NCI-H2171 (cell line): ENCODE results near the gene ARHGEF33.
"Not testable (repeated sequence)": the region's sequence is repeated elsewhere in the genome, so short reads cannot be mapped to it uniquely, and the experiment has no call there.

Experiments used
- DNase-seq: peaks from one replicate; lab custom pipeline; 2025; lab: John Stamatoyannopoulos, UW

Gene ARHGEF33

DNA sequence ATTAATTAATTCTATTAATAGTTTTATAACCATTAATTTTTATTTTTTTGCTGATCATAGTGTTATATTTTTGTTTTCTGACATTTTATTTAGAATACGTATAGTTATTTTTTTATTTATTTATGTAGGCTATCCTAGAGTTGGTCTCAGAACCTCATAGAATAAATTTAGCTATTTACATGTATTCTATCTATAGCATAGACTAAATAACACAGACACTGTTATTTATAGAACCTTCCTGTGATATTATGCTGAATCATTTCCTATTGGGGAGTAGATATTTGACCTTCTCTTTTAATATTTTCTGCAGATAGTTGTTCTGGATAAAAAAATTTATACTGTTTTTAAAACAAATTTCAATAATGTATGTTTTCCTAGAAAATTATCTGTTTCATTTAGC lies 20.2 kb downstream of the ARHGEF33 start:
- no peak for DNase-seq

DNA sequence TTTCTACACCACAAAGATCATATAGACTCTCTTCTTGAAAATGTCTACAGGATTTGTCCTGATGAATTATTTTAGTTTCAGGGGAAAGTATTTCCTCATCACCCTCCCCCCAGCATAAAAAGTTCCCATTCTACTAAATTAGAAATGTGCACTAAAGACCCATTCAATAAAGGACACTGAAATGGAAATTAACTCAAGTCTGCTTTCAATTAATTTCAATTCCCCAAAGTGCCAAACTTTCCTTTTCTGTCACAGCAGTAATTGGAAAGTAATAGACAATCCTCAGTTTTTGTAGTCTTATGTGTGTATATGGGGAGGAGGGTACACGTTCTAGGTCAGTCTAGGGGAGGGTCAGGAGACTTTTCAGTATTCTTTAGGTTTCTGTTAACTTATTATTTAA lies 21.5 kb downstream of the ARHGEF33 start:
- DNase-seq = no peak

DNA sequence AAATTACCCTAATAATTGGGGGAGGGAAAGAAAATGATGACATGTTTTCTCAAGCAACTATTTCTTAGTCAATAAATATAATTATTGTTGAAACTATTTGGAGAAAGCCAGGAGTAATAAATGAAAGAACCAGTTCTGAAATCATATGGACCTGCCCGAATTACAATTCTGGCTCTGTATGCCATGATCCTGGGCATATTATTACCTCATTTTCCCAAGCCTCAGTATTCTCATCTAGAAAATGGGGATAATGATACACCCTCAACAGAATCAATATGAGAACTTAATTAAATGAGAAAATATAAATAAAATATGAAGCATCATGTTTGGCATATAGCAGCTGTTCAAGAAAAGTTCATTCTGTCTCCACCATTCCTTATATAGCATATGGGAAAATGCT lies 22.9 kb downstream of the ARHGEF33 start:
- no peak for DNase-seq

GRCh38 chr2:38922389-38922788 lies 32.7 kb downstream of the ARHGEF33 start:
- DNase-seq = no peak

GRCh38 chr2:38922902-38923301 lies 33.2 kb downstream of the ARHGEF33 start:
- no peak for DNase-seq

GRCh38 chr2:38925982-38926381 lies 36.3 kb downstream of the ARHGEF33 start:
- no peak for DNase-seq

DNA sequence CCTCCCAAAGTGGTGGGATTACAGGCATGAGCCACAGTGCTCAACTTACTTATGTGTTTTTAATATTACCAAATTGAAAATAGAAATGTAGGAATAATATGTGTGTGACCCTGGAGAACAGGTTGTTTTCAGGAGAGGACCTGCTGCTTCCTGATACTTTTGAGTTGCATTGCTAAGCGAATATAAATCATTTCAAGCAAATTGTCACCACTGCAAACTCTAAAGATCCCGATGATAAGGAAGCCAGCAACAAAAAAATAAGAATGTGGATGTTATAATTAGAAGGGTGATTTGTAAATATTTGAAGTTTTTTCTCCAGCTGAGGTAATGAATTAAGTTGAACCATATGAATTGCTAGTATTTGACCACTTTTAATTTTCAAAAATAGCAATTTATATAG lies 40.9 kb downstream of the ARHGEF33 start:
- no peak for DNase-seq

DNA sequence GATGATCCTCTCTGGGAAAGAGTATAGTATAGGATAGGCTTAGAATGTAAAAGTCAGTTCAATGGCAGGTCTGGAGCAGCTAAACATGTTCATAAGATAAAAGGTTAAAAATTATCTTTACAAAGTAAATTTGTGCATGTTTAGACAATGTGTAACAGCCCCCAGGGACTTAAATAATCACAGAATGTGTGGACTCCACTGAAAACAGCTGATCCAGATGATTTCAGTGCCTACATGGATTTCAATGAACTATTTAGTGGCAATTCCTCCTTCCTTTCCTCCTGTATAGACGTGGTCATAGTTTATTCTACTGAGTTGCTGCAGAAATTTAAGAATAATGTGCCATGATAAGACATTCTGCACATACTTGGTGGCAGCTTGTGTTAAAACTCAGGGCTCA lies 42.9 kb downstream of the ARHGEF33 start:
- DNase-seq = no peak

GRCh38 chr2:38933653-38934052 lies 44.0 kb downstream of the ARHGEF33 start:
- peak; percentile 65 for DNase-seq

- no peak for DNase-seq
Observed at GRCh38 chr2:38934742-38935141, 45.1 kb downstream of the ARHGEF33 start.

DNA sequence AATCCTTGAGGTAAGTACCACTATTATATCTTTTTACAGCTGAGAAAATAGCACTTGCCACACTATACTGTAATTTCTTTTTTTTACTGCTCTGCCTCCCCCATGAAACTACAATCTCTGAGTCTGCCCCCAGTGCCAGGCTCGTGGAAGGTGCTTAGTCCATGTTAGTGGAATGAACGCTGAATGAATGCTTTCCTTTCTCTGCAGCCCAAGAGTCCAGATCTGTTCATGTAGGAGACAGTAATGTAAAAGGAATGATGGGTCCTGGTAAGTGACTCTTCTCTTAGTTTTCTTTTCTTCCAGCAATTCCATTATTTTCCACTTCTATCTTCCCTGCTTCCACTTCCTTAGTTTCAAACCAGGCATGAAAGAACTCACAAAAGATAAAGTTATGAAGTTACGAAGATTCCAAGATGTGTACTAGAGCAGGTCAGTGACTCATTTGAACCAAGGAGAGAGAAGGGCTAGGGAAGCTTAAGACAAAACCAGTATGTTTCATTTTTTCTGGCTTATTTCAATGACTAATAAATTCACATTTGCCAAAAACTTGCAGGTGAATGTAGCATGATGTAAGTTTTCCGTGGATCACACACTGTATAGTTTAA lies 46.0 kb downstream of the ARHGEF33 start:
- DNase-seq = no peak

DNA sequence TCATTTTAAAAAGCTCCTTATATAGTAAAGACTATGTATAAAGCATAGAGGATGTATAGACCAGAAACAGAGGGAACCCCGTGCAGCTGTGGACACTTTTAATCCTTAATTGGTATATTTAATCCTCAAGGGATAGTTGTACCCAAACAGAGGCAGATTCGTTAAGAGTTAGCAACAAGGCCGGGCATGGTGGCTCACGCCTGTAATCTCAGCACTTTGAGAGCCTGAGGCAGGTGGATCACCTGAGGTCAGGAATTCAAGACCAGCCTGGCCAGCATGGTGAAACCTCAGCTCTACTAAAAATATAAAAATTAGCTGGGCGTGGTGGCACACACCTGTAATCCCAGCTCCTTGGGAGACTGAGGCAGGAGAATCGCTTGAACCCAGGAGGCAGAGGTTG lies 46.8 kb downstream of the ARHGEF33 start:
- DNase-seq = not testable (repeated sequence)

- DNase-seq = no peak
Observed at GRCh38 chr2:38937548-38937947, 47.9 kb downstream of the ARHGEF33 start.

DNA sequence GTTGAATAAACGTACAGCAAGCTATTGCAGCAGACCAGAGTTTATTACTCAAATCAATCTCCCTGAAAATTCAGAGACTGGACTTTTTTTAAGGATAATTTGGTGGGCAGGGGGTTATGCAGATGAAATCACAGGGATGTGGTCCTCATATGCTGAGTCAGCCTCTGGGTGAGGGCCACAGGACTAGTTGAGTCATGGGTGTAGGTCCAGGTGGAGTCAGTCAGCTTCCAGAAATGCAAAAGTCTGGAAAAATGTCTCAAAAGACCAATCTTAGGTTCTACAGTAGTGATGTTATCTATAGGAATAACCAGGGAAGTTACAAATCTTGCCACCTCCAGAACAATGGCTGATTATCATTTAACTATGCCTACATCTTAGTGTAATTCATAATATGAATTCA lies 51.1 kb downstream of the ARHGEF33 start:
- DNase-seq = no peak

DNA sequence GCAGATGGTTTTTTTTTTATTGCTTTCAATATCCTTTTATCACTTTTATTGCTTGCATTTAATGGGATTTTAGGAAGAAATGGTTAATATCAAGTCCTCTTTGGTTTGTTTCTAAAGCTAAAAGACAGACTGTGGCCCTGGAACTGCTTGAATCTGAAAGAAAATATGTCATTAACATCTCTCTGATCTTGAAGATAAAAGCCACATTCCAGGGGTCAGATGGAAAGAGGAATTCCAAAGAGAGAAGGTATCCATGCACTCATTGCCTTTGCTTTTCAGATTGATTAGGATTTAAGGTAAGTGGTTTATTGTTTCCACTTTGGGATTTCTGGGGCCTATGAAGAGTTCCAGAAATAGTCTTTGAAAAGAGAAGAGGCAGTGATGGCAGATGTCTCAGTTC lies 54.1 kb downstream of the ARHGEF33 start:
- DNase-seq = no peak

- DNase-seq = no peak
Observed at GRCh38 chr2:38945372-38945771, 55.7 kb downstream of the ARHGEF33 start.

- DNase-seq = no peak
Observed at GRCh38 chr2:38945911-38946310, 56.2 kb downstream of the ARHGEF33 start.

DNA sequence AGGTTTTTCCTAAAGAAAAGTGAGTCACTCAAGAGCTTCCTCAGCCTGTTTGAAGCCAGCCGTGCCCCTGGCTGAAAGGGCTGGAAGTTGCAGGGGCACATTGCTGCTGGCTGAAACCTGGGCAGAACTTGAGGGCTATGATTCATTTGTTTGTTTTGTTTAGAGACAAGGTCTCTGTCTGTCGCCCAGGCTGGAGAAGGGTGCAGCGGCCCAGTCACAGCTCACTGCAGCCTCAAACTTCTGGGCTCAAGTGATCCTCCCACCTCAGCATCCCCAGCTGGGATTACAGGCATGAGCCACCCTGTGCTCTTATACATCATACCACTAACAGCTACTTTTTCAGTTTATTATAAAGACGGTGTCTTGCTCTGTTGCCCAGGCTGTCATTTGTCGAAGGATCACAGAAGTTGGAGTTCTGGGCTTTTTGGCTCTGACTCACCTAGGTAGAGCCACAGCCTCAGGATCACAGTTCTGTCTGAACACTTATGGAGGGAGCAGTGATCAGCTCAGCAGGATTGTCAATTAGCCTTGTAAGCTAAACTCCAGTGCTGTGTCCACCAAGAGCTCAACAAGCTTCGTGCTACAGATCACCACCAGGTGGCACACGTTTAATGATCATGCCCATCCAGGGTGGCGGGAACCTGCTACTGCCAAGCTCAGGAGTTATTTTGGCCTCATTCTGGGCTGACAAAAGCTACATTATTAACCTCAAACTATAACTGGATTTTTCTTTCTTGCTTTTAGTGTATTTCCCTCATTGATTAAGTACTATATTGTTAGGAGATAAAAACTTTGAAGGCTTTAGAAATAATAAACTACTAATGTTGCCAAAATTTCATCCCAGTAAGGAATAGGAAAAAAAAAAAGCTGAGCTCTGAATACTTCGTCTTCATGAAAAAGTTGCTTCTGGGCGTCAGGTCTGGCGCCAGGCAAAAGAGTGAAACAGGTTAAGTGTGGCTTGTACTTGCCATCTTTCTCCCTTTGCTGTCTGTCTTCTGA lies 57.9 kb downstream of the ARHGEF33 start:
- peak; percentile 22 for DNase-seq

DNA sequence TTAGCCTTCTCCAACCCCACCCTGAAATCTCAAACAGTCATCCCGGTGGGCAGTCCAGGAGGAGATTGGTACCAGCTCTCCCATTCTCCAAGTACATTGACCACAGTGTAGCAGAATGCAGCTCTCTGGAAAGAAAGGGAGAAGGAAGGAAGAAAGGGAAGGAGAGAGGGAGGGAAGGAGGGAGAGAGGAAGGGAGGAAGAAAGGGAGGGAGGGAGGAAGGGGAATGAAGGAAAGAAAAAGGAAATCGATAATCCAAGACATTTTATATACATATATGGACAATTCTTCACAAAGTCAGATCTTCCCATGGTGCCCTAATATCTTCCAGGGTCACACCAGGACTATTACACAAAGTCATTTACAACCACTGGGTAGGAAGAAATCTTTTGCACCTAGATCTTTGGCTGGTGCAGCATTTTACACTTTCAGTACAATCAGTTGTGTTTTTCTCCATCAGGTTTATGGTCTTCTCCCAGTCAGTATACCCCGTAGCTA lies 58.8 kb downstream of the ARHGEF33 start:
- DNase-seq = no peak

DNA sequence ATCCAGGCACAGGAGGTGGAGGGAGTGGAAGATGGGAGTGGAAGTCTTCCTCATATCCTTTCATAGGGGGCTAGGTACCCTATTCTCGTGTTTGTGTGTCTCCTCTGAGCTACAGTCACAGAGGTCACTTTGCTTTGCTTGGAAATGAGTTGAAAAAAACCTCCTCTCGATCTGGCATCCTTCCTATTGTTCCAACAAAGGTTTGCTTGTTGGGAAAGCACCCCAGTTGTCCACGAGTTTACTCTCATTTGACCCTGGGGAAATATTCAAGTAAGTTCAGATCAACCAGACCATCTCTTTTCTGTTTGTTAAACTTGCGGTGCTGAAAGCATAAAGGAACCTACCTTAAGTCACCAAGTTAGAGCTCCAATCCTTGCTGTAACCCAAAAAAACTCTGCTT lies 59.3 kb downstream of the ARHGEF33 start:
- no peak for DNase-seq

- no peak for DNase-seq
Observed at GRCh38 chr2:38951766-38952165, 62.1 kb downstream of the ARHGEF33 start.

DNA sequence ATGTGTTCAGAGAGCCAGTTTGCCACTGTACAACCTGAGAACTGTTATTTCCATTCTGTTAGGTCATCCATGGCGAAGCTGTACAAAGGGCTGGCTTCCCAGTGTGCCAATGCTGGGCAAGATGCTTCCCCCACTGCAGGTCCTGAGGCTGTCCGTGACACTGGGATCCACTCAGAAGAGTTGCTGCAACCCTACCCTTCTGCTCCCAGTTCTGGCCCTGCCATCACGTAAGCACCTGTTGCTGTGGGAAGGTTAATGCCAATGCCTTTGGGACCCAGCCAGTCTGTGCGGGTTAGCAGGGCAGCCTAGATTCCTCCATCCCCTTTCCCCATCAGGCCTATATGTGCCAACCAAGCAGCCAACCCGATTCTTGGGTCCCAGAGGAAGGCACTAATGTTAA lies 68.3 kb downstream of the ARHGEF33 start:
- no peak for DNase-seq

DNA sequence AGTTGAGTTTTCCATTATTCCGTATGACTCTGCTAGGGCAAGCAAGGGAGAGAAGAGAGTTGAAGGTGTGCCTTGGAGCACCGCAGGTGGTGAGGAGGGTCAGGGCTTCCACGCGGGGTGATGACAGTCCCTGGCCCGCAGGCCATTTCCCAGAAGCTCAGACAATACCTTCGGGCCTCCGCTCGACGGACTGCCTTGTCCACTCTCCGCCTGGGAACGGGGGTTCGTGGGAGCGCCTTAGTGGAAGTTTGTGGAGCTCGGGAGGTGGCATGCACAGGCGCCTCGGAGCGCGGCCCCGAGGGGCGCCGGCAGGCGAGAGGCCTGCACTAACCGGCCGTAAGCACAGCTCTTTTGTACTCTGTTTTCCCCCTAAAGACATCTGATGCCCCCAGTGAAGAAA lies 69.8 kb downstream of the ARHGEF33 start:
- no peak for DNase-seq
